ENCODE data around the gene GPATCH1. TPM values are rescaled to one million over a fixed set of nuclear protein-coding genes. Genes with fewer than 3 reads are reported as not detected.
"Not testable (repeated sequence)": the region's sequence is repeated elsewhere in the genome, so short reads cannot be mapped to it uniquely, and the experiment has no call there.

GPATCH1 gene
- total and polyA plus RNA-seq, 4 donors, result 8.3 to 12.5 (median 9.9) TPM

- no peaks in the 10 kb centered on the region for H3K27me3 ChIP-seq (ENCODE audit: control insufficient read depth, insufficient read depth, low read length)
- H3K9me3 ChIP-seq (ENCODE audit: control insufficient read depth, insufficient read depth, low read length), result no peaks in the 10 kb centered on the region
- no peaks in the 10 kb centered on the region for H3K36me3 ChIP-seq (ENCODE audit: control insufficient read depth, insufficient read depth, low read length)
- no peak overlapping the region for H3K4me3 ChIP-seq (ENCODE audit: low read depth, low read length)
- WGBS (ENCODE audit: insufficient coverage), result 77% methylated on average over 3 of the region's 4 CpGs
- no peak for DNase-seq (ENCODE audit: low read depth in 4 of 6, low spot score in 6 of 6)
- no peaks in the 10 kb centered on the region for H3K4me1 ChIP-seq (ENCODE audit: control insufficient read depth, insufficient read depth, low read length)
- H3K27ac ChIP-seq (ENCODE audit: low read depth, low read length), result no peak overlapping the region
Observed at GRCh38 chr19:33161201-33161600, 80.2 kb downstream of the GPATCH1 start.

GRCh38 chr19:33163481-33163880 lies 82.5 kb downstream of the GPATCH1 start:
- H3K4me1 ChIP-seq (ENCODE audit: control insufficient read depth, insufficient read depth, low read length), result no peaks in the 10 kb centered on the region
- no peak overlapping the region for H3K4me3 ChIP-seq (ENCODE audit: low read depth, low read length)
- no peak overlapping the region for H3K27ac ChIP-seq (ENCODE audit: low read depth, low read length)
- H3K27me3 ChIP-seq (ENCODE audit: control insufficient read depth, insufficient read depth, low read length), result no peaks in the 10 kb centered on the region
- no peaks in the 10 kb centered on the region for H3K9me3 ChIP-seq (ENCODE audit: control insufficient read depth, insufficient read depth, low read length)
- 100% methylated on average over 1 of the region's 6 CpGs for WGBS (ENCODE audit: insufficient coverage)
- DNase-seq (ENCODE audit: low read depth in 4 of 6, low spot score in 6 of 6), result no peak
- no peaks in the 10 kb centered on the region for H3K36me3 ChIP-seq (ENCODE audit: control insufficient read depth, insufficient read depth, low read length)

GRCh38 chr19:33166037-33166436 lies 85.1 kb downstream of the GPATCH1 start:
- not testable (repeated sequence) for H3K27ac ChIP-seq (ENCODE audit: low read depth, low read length); H3K27me3 ChIP-seq (ENCODE audit: control insufficient read depth, insufficient read depth, low read length); H3K36me3 ChIP-seq (ENCODE audit: control insufficient read depth, insufficient read depth, low read length); H3K9me3 ChIP-seq (ENCODE audit: control insufficient read depth, insufficient read depth, low read length); H3K4me3 ChIP-seq (ENCODE audit: low read depth, low read length); DNase-seq (ENCODE audit: low read depth in 4 of 6, low spot score in 6 of 6); H3K4me1 ChIP-seq (ENCODE audit: control insufficient read depth, insufficient read depth, low read length)
- 91% methylated on average over 4 of the region's 6 CpGs for WGBS (ENCODE audit: insufficient coverage)

GRCh38 chr19:33167438-33167837 lies 86.5 kb downstream of the GPATCH1 start:
- no peak overlapping the region for H3K4me3 ChIP-seq (ENCODE audit: low read depth, low read length)
- H3K36me3 ChIP-seq (ENCODE audit: control insufficient read depth, insufficient read depth, low read length), result no peaks in the 10 kb centered on the region
- H3K27me3 ChIP-seq (ENCODE audit: control insufficient read depth, insufficient read depth, low read length), result no peaks in the 10 kb centered on the region
- no peaks in the 10 kb centered on the region for H3K4me1 ChIP-seq (ENCODE audit: control insufficient read depth, insufficient read depth, low read length)
- H3K27ac ChIP-seq (ENCODE audit: low read depth, low read length), result no peak overlapping the region
- WGBS (ENCODE audit: insufficient coverage), result 100% methylated on average over 1 of the region's 1 CpG
- H3K9me3 ChIP-seq (ENCODE audit: control insufficient read depth, insufficient read depth, low read length), result no peaks in the 10 kb centered on the region
- DNase-seq (ENCODE audit: low read depth in 4 of 6, low spot score in 6 of 6), result no peak

GRCh38 chr19:33168528-33168927 lies 87.5 kb downstream of the GPATCH1 start:
- no peak for DNase-seq (ENCODE audit: low read depth in 4 of 6, low spot score in 6 of 6)
- WGBS (ENCODE audit: insufficient coverage), result no CpG with 5 or more reads among the region's 1 CpG
- peaks cover 6% of the 10 kb centered on the region for H3K4me1 ChIP-seq (ENCODE audit: control insufficient read depth, insufficient read depth, low read length)
- no peaks in the 10 kb centered on the region for H3K27me3 ChIP-seq (ENCODE audit: control insufficient read depth, insufficient read depth, low read length)
- peaks cover 3% of the 10 kb centered on the region for H3K36me3 ChIP-seq (ENCODE audit: control insufficient read depth, insufficient read depth, low read length)
- no peaks in the 10 kb centered on the region for H3K9me3 ChIP-seq (ENCODE audit: control insufficient read depth, insufficient read depth, low read length)
- H3K4me3 ChIP-seq (ENCODE audit: low read depth, low read length), result no peak overlapping the region
- no peak overlapping the region for H3K27ac ChIP-seq (ENCODE audit: low read depth, low read length)

GRCh38 chr19:33171222-33171795 lies 90.3 kb downstream of the GPATCH1 start:
- Histone ChIP-seq H3K27ac (ENCODE audit: low read depth, low read length) (no peak overlapping the region), H3K9me3 (ENCODE audit: control insufficient read depth, insufficient read depth, low read length) (no peaks in the 10 kb centered on the region), H3K36me3 (ENCODE audit: control insufficient read depth, insufficient read depth, low read length) (peaks cover 3% of the 10 kb centered on the region), H3K27me3 (ENCODE audit: control insufficient read depth, insufficient read depth, low read length) (no peaks in the 10 kb centered on the region), H3K4me1 (ENCODE audit: control insufficient read depth, insufficient read depth, low read length) (peaks cover 19% of the 10 kb centered on the region), H3K4me3 (ENCODE audit: low read depth, low read length) (no peak overlapping the region)
- WGBS (ENCODE audit: insufficient coverage), result no CpG with 5 or more reads among the region's 1 CpG
- DNase-seq (ENCODE audit: low read depth in 4 of 6, low spot score in 6 of 6), result no peak

- no peak overlapping the region for H3K27ac ChIP-seq (ENCODE audit: low read depth, low read length)
- H3K27me3 ChIP-seq (ENCODE audit: control insufficient read depth, insufficient read depth, low read length), result no peaks in the 10 kb centered on the region
- no peaks in the 10 kb centered on the region for H3K9me3 ChIP-seq (ENCODE audit: control insufficient read depth, insufficient read depth, low read length)
- H3K4me3 ChIP-seq (ENCODE audit: low read depth, low read length), result no peak overlapping the region
- peaks cover 20% of the 10 kb centered on the region for H3K4me1 ChIP-seq (ENCODE audit: control insufficient read depth, insufficient read depth, low read length)
- 96% methylated on average over 6 of the region's 6 CpGs for WGBS (ENCODE audit: insufficient coverage)
- H3K36me3 ChIP-seq (ENCODE audit: control insufficient read depth, insufficient read depth, low read length), result peaks cover 3% of the 10 kb centered on the region
- no peak for DNase-seq (ENCODE audit: low read depth in 4 of 6, low spot score in 6 of 6)
Observed at GRCh38 chr19:33171916-33172359, 91.0 kb downstream of the GPATCH1 start.

GRCh38 chr19:33174186-33174585 lies 93.2 kb downstream of the GPATCH1 start:
- Histone ChIP-seq H3K4me3 (ENCODE audit: low read depth, low read length) (no peak overlapping the region), H3K27ac (ENCODE audit: low read depth, low read length) (no peak overlapping the region), H3K36me3 (ENCODE audit: control insufficient read depth, insufficient read depth, low read length) (peaks cover 3% of the 10 kb centered on the region), H3K9me3 (ENCODE audit: control insufficient read depth, insufficient read depth, low read length) (no peaks in the 10 kb centered on the region), H3K27me3 (ENCODE audit: control insufficient read depth, insufficient read depth, low read length) (no peaks in the 10 kb centered on the region), H3K4me1 (ENCODE audit: control insufficient read depth, insufficient read depth, low read length) (peaks cover 31% of the 10 kb centered on the region)
- no peak for DNase-seq (ENCODE audit: low read depth in 4 of 6, low spot score in 6 of 6)
- 98% methylated on average over 4 of the region's 5 CpGs for WGBS (ENCODE audit: insufficient coverage)

- H3K27me3 ChIP-seq (ENCODE audit: control insufficient read depth, insufficient read depth, low read length), result no peaks in the 10 kb centered on the region
- H3K9me3 ChIP-seq (ENCODE audit: control insufficient read depth, insufficient read depth, low read length), result no peaks in the 10 kb centered on the region
- no peak for DNase-seq (ENCODE audit: low read depth in 4 of 6, low spot score in 6 of 6)
- WGBS (ENCODE audit: insufficient coverage), result 94% methylated on average over 10 of the region's 10 CpGs
- H3K27ac ChIP-seq (ENCODE audit: low read depth, low read length), result no peak overlapping the region
- peaks cover 3% of the 10 kb centered on the region for H3K36me3 ChIP-seq (ENCODE audit: control insufficient read depth, insufficient read depth, low read length)
- H3K4me3 ChIP-seq (ENCODE audit: low read depth, low read length), result no peak overlapping the region
- peaks cover 31% of the 10 kb centered on the region for H3K4me1 ChIP-seq (ENCODE audit: control insufficient read depth, insufficient read depth, low read length)
Observed at GRCh38 chr19:33175156-33175782, 94.3 kb downstream of the GPATCH1 start.

Measured in spinal cord (tissue), 10 donors.